GM06990 (cell line): Measurements from ENCODE around the gene ADAM8.
"Not testable (repeated sequence)": the region's sequence is repeated elsewhere in the genome, so short reads cannot be mapped to it uniquely, and the experiment has no call there.

ENCODE experiments used
- DNase-seq: peaks from one replicate; pipeline ENCODE4 v3.0.0-alpha.2; 2011; ENCODE audit not compliant: insufficient read length; ENCODE audit errors: extremely low read depth
- H3K27me3 ChIP-seq: replicated peaks from 2 replicates; pipeline ENCODE4 v1.6.0; 2011; ENCODE audit warnings: low read length; ENCODE audit not compliant: control insufficient read depth, insufficient read depth
- H3K36me3 ChIP-seq: 2 replicates; pipeline ENCODE4 v1.5.1; 2011; ENCODE audit warnings: low read length; ENCODE audit not compliant: control insufficient read depth, insufficient read depth
- H3K4me3 ChIP-seq: replicated peaks from 2 replicates; pipeline ENCODE4 v1.5.1; 2011; ENCODE audit warnings: low read depth, mild to moderate bottlenecking, control low read depth, low read length
- CTCF ChIP-seq: IDR thresholded peaks from 2 replicates; pipeline ENCODE4 v1.5.1; 2011; ENCODE audit warnings: low read length, control low read depth, mild to moderate bottlenecking, inconsistent platforms; ENCODE audit not compliant: insufficient read depth, poor library complexity, severe bottlenecking

ADAM8 gene

DNA sequence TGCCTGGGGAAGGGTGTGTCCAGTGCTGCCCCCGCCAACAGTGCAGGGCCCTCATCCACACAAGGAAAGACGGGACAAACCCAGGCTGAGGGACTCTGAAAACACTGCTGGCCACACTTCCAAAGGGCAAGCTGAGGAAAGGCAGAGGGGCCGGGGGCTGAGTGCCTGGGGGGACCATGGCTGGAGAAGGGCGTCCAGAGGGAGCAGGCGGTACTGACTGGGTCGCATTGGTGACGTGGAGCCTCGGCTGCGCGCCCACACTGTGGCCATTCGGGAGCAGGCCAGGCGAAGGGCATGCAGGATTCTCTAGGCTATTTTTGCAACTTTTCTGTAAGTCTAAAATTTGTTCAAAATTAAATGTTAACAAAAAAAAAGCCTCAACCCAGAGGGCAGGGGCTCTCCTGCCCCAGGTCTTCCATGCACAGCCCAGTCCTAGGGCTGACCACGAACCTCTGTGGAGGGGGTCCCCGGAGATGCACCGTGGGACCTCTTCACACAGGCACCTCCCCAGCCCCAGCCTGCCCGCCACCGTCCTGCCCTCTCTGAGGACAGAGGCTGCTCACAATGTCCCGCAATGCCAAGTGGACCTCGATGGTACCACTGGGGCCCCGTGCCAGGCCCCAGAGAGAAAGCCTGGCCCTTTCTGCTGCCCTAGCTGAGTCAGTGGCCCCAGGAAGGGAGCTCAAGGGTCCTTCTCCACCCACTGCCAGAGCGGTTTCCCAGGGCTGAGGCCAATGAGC lies 10.4 kb downstream of the ADAM8 start:
- no peak for TF ChIP-seq CTCF
- no peak for DNase-seq
- Histone ChIP-seq H3K4me3 (no peak overlapping the region), H3K27me3 (no peaks in the 10 kb centered on the region), H3K36me3 (peaks cover 29% of the 10 kb centered on the region)

GRCh38 chr10:133265052-133265451 lies 11.6 kb downstream of the ADAM8 start:
- not testable (repeated sequence) for DNase-seq, H3K4me3 ChIP-seq, H3K27me3 ChIP-seq
- peaks cover 19% of the 10 kb centered on the region for H3K36me3 ChIP-seq

GRCh38 chr10:133264461-133264860 lies 12.2 kb downstream of the ADAM8 start:
- peaks cover 19% of the 10 kb centered on the region for H3K36me3 ChIP-seq
- no peak overlapping the region for H3K4me3 ChIP-seq
- DNase-seq = no peak
- TF ChIP-seq CTCF = no peak
- no peaks in the 10 kb centered on the region for H3K27me3 ChIP-seq

DNA sequence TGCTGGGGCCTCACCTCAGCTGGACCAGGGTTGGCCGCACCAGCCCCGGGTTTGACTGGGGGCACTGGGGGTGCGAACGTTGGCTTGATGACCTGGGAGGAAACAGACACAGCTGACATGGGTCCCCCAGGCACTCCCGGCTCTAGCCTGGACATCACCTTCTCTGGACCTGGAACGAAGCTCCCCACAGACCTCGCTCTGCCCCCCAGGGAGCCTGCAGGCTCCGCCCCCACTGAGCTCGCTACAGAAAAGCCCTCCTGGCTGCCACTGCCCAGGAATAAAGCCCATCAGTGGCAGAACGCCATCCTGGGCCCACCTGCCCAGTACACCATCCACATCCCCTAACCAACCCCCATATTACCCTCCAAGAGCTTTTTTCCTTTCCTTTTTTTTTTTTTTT lies 13.0 kb downstream of the ADAM8 start:
- no peaks in the 10 kb centered on the region for H3K27me3 ChIP-seq
- H3K4me3 ChIP-seq = no peak overlapping the region
- peaks cover 12% of the 10 kb centered on the region for H3K36me3 ChIP-seq
- no peak for DNase-seq
- no peak for TF ChIP-seq CTCF

GRCh38 chr10:133262696-133263095 lies 14.0 kb downstream of the ADAM8 start:
- H3K27me3 ChIP-seq = no peaks in the 10 kb centered on the region
- peaks cover 5% of the 10 kb centered on the region for H3K36me3 ChIP-seq
- TF ChIP-seq CTCF = no peak
- no peak overlapping the region for H3K4me3 ChIP-seq
- DNase-seq = no peak

DNA sequence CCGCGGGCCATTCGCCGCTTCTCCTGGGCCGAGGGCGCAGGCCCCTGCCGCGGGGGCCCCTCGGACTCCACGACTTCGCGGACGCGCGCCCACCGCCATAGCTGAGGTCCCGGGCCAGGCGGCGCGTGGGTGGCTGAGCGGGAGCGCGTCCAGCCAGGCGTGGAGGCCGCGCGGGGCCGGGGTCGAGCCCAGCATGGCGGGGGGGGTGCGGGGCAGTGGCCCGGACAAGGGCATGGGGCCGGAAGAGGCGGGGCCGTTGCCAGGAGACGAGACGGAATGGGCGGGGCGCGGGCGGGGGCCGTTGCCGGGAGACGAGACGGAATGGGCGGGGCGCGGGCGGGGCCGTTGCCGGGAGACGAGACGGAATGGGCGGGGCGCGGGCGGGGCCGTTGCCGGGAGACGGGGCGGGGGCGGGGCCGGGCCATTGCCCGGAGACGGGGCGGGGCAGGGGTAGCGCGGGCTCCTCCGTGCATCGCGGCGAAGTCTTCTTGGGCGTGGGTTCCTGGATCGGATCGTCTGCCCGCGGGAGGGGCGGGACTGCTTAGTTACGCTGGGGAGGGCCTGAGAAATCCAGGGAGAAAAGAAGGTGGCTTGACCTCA lies 14.8 kb downstream of the ADAM8 start:
- Histone ChIP-seq H3K4me3 (peak overlapping the region; percentile 60), H3K36me3 (peaks cover 3% of the 10 kb centered on the region), H3K27me3 (no peaks in the 10 kb centered on the region)
- no peak for TF ChIP-seq CTCF
- peak; percentile 77 for DNase-seq
